Measurements from ENCODE around the gene NPRL2. TPM values are rescaled to one million over a fixed set of nuclear protein-coding genes. Genes with fewer than 3 reads are reported as not detected.

The NPRL2 gene
- total RNA-seq, 1 donor: 11.1 TPM

DNA sequence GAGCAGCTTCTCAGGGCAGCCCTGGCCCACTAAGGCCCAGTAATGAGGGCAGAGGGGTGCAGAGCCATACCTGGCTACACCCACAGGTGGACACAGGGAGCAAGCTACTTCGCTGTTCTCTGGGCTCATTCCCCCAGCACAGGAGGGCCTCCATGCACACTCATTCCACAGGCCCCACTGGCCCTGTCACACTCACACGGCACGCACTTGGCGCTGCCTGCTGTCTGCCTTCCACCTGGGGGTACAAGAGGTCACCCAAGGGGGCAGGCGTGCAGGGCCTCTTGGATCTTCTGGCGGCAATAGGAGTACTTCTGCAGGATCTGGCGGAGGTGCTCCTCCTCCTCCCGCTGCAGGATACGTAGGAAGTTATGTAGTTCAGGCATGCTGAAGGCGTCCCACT, 20.2 kb downstream of the NPRL2 start:
- Histone ChIP-seq H3K4me1 (ENCODE audit: insufficient read depth, low read length) (peaks cover 58% of the 10 kb centered on the region), H3K4me3 (ENCODE audit: low read length) (no peak overlapping the region), H3K9me3 (ENCODE audit: low read depth, low read length) (no peaks in the 10 kb centered on the region), H3K27me3 (ENCODE audit: insufficient read depth, low read length) (no peaks in the 10 kb centered on the region)

DNA sequence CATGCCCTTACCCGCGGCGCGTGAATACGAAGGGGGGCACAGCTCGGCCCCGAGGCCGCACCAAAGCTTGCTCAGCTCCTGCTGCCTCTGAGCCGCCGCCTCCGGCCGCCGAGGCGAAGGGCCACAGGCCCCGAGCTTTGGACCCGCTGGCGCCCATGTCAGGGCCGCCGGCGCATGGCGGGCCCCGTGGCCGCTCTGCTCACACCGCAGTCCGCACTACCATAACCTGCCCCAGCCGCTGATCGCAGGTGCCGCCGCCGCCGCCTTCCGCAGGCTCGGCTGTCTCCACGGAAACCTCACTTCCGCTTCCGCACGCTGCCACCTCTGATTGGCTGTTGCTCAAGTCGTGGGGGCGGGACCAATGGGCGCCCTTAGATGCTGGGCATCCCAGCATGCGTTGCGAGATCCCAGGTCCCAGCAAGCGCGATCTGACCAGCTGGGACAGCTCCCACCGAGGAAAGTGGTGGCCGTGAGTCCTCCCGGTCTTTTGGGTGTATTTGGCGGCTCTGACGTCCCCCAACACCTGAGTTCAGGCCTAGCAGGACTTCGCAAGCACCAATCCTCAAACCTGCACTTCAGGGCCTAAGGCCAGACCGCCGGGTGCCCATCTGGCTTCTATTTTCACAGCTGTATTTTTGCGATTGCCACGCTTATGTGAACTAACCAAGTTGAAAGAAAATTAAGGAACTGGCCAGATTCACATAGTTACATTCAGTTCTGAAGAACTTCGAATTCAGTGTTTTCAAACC, 22.5 kb downstream of the NPRL2 start, which contains the start of gene TUSC2:
Gene TUSC2 (minus strand): TSS at position 281 of the 749 bp plus-strand sequence. CDS start 124 bp downstream, at position 157.
- H3K4me3 ChIP-seq (ENCODE audit: low read length): peak within 1 kb of the TSS; percentile 78
- H3K9me3 ChIP-seq (ENCODE audit: low read depth, low read length): no peaks in the 10 kb centered on the region
- H3K27me3 ChIP-seq (ENCODE audit: insufficient read depth, low read length): no peaks in the 10 kb centered on the region
- peaks cover 57% of the 10 kb centered on the region for H3K4me1 ChIP-seq (ENCODE audit: insufficient read depth, low read length)

DNA sequence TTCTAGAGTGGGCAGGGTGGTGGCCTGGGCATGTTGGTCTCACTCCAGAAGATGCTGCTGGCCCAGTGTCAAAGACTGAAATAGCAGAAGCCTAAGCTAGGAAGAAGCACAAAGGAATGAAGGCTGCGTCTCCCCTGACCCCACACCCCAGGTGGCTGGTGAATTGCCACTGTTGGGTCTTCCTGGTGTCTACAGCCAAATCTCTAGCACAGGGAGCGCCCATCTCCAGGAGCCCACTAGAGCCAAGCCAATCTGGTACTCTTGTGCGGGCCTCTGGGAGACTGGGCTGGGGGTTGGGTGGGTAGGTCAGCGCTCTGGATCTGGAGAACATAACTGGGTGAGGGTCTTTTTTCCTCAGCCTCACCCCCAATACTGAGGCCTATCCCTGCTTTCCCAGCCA, 23.4 kb downstream of the NPRL2 start:
- Histone ChIP-seq H3K9me3 (ENCODE audit: low read depth, low read length) (no peaks in the 10 kb centered on the region), H3K4me1 (ENCODE audit: insufficient read depth, low read length) (peaks cover 64% of the 10 kb centered on the region), H3K4me3 (ENCODE audit: low read length) (peak overlapping the region; percentile 78), H3K27me3 (ENCODE audit: insufficient read depth, low read length) (no peaks in the 10 kb centered on the region)

DNA sequence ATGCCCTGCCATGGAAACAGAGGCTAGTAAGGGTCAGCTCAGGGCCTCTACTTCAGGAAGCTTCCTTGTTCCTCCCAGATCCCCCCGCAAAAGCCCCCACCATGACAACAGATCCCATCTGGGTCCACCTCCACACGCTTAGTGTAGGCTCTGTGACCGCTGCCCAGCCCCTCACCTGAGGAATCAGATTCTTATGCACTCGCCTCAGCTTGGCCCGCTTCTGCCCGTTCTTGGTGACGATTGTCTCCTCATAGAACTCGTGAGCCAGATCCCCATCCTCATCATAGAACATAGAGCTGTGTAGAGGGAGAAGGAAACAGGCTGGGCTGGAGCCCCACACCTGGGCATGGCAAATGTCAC, 24.4 kb downstream of the NPRL2 start:
- no peak overlapping the region for H3K4me3 ChIP-seq (ENCODE audit: low read length)
- no peaks in the 10 kb centered on the region for H3K27me3 ChIP-seq (ENCODE audit: insufficient read depth, low read length)
- no peaks in the 10 kb centered on the region for H3K9me3 ChIP-seq (ENCODE audit: low read depth, low read length)
- peaks cover 69% of the 10 kb centered on the region for H3K4me1 ChIP-seq (ENCODE audit: insufficient read depth, low read length)

DNA sequence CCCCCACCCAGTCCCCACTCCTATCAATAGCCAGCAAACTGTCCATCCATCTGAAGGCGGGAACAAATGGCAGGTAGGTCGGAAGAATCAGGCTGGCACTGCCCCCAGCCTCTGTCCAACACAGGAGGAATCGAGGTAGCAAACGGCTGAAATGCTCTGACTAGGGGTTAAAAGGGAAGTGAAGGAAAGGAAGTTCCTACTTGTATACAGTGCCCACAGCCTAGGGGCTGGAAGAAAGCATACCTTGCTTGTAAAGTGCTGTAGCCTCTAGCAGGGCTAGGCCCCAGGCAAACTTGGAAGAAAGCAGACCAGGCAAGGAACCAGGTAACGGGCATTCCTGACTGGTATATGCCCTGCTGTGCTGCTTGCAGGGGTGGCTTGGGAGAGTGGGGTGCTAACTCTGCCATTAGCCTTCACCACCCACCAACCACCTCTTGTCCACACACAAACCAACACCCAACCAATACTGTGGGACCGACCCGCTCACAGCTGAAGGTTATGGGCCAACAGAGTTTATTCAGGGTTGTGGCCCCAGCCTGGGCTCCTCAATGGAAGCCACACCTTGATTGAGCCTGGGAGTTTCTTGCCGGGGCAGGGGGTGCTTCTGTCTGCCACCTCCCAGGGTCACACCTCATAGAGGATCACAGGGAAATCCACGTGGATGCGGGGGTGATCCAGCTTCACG, 24.9 kb downstream of the NPRL2 start:
- Histone ChIP-seq H3K4me1 (ENCODE audit: insufficient read depth, low read length) (peaks cover 72% of the 10 kb centered on the region), H3K9me3 (ENCODE audit: low read depth, low read length) (no peaks in the 10 kb centered on the region), H3K27me3 (ENCODE audit: insufficient read depth, low read length) (no peaks in the 10 kb centered on the region), H3K4me3 (ENCODE audit: low read length) (no peak overlapping the region)

DNA sequence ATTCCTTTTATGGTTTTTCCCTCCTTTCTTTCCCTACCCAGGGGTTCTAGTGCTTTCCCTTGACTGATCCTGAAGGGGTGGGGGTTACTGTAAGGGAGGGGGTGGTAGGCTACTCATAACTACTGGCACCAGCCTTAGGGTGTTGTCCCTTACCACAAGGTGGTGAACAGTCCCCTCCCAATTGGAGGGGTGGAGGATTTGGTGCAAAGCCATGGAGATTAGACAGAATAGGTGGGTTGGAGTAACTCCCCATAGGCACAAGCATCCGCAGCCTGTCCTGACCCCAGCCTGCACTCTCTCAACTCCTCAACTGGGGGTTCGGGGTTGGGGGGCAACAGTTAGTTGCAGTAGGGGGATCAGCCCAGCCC, 25.5 kb downstream of the NPRL2 start:
- H3K9me3 ChIP-seq (ENCODE audit: low read depth, low read length): no peaks in the 10 kb centered on the region
- H3K4me3 ChIP-seq (ENCODE audit: low read length): no peak overlapping the region
- no peaks in the 10 kb centered on the region for H3K27me3 ChIP-seq (ENCODE audit: insufficient read depth, low read length)
- peaks cover 78% of the 10 kb centered on the region for H3K4me1 ChIP-seq (ENCODE audit: insufficient read depth, low read length)

DNA sequence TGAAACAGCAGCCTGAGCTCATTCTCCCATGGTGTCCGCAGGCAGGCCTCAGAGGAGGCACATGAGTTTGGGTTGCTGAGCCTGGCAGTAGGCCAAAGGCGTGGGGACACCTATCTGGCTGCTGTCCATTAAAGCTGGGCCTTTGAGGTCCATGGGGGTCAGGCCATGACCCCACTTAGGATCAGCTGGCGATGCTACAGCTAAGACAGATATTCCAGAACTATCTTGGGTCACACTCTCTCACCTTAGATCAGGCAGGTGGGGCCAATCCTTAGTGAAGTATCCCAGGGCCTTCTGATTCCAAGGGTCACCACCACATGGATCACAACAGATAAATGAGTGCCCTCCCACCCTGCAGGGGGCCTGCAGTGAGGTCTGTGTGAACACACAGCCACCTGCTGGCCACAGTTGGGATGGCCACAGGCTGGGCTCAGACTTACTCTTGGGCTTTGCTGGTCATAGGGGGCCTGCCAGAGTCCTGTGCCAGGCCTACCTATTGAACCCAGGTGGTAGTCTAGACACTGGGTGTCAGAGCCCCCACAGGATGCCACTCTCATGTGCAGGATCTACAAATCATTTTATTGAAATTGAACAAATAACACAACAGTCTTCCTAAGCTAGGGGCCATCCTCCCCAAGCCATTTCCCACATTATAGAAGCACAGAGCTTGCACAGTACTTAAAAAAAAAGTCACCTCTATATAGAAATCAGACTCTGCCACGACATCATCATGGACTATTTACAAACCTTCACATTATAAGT, 26.0 kb downstream of the NPRL2 start:
- Histone ChIP-seq H3K9me3 (ENCODE audit: low read depth, low read length) (no peaks in the 10 kb centered on the region), H3K4me3 (ENCODE audit: low read length) (no peak overlapping the region), H3K27me3 (ENCODE audit: insufficient read depth, low read length) (no peaks in the 10 kb centered on the region), H3K4me1 (ENCODE audit: insufficient read depth, low read length) (peaks cover 84% of the 10 kb centered on the region)

DNA sequence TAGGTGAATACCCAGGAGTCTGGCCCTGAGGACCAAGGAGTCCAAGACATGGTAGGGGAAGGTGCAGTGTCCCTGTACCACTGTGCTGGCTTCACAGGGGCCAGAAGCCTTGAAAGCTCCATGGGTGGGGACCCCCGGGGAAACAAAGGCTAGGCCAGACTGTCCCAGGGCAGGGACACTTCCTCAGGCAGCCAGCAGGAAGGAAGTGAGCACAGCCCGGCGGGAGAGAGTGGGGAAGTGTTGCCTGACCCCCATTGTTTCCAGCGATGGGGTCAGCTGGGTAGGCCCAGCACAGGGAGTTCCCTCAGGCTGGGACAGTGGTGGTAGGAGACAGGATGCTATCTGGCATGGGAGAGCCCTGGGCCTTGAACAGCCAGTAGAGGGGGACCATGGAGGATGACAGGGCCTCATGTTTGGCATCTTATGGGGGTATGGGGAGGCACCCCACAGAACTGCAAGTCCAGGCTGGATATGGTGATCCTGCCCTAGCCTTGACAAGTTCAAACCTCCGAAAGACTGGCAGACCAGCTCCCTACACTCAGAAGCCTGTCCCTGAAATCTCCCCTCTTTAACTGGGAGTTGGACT, 26.9 kb downstream of the NPRL2 start:
- H3K27me3 ChIP-seq (ENCODE audit: insufficient read depth, low read length): no peaks in the 10 kb centered on the region
- H3K9me3 ChIP-seq (ENCODE audit: low read depth, low read length): no peaks in the 10 kb centered on the region
- peaks cover 90% of the 10 kb centered on the region for H3K4me1 ChIP-seq (ENCODE audit: insufficient read depth, low read length)
- H3K4me3 ChIP-seq (ENCODE audit: low read length): no peak overlapping the region

DNA sequence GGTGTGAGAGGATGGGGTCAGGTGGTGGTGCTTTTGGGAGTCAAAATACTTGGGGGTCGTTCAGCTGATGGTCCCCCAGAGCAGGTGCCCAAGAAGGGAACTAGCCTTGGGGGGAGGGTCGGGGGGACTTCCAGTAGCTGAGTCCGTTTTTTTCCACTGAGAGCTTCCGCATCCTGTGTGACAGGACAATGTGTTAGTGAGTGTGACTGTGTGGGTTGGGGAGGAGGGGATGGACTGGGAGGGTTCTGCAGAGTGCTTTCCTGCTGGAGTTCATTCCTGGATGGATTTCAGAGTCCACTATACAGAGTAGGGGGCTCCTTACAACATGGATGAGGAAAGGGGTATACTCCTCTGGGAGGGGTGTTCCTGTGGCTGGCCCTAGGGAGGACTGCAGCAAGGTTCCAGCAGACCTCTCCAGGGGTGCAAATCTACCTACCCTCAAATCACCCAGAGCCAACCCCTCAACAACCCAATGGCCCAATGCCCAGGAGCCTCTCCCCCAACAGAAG, 27.4 kb downstream of the NPRL2 start:
- Histone ChIP-seq H3K27me3 (ENCODE audit: insufficient read depth, low read length) (no peaks in the 10 kb centered on the region), H3K9me3 (ENCODE audit: low read depth, low read length) (no peaks in the 10 kb centered on the region), H3K4me3 (ENCODE audit: low read length) (no peak overlapping the region), H3K4me1 (ENCODE audit: insufficient read depth, low read length) (peaks cover 90% of the 10 kb centered on the region)

DNA sequence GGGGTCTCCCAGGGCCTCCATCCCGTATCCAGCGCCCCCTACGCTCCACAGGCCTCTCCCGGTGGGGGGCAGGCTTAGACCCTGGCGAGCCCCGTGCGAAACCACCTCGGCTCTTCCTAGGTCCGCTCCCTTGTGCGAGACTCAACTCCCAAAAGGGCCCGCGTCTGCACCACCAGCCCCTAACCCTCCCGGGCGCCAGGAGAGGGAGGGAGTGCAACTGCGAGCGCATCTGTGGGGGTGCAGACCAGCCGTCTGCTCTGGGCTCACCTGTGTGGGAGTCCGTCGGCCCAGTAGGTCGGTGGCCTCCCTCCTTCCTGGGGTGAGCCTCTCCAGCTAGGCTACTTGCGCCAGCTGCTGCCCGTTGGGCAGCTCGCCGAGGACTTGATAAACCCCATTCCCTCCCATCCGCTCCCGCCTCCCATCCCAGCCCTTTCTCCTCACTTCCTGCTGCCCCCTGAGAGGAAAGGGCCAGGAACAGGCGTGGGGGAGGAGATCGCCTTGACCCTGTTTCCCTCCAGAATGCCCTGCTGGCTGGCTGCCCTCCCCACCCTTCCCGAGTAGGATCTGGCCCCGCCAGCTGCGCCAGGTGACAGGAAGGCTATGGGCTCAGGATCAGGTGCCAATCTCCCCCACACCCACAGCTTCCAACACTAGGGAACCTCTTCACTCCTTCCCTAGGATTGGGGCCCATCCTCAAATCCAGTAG, 28.0 kb downstream of the NPRL2 start, which contains the start of gene HYAL2:
Gene HYAL2 (minus strand): TSS at position 360 of the 706 bp plus-strand sequence. CDS start 2,256 bp downstream, outside the sequence.
- Histone ChIP-seq H3K27me3 (ENCODE audit: insufficient read depth, low read length) (no peaks in the 10 kb centered on the region), H3K9me3 (ENCODE audit: low read depth, low read length) (no peaks in the 10 kb centered on the region), H3K4me1 (ENCODE audit: insufficient read depth, low read length) (peaks cover 91% of the 10 kb centered on the region), H3K4me3 (ENCODE audit: low read length) (peak within 1 kb of the TSS; percentile 73)

DNA sequence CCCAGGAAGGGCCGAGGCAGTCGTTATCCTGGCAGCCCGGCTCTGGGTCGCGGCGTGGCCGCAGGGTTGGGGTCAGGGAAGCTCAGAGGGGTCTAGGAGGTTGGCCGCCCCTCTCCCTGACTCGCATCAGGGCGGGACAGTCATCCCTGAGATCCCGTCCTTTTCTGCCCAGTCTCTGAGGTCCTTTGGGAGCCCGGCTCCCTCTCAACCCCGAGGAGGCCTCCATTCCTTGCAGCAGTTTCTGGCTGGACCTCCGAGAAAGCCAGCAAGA, 28.5 kb downstream of the NPRL2 start:
- no peaks in the 10 kb centered on the region for H3K27me3 ChIP-seq (ENCODE audit: insufficient read depth, low read length)
- peaks cover 91% of the 10 kb centered on the region for H3K4me1 ChIP-seq (ENCODE audit: insufficient read depth, low read length)
- no peaks in the 10 kb centered on the region for H3K9me3 ChIP-seq (ENCODE audit: low read depth, low read length)
- H3K4me3 ChIP-seq (ENCODE audit: low read length): peak overlapping the region; percentile 73

DNA sequence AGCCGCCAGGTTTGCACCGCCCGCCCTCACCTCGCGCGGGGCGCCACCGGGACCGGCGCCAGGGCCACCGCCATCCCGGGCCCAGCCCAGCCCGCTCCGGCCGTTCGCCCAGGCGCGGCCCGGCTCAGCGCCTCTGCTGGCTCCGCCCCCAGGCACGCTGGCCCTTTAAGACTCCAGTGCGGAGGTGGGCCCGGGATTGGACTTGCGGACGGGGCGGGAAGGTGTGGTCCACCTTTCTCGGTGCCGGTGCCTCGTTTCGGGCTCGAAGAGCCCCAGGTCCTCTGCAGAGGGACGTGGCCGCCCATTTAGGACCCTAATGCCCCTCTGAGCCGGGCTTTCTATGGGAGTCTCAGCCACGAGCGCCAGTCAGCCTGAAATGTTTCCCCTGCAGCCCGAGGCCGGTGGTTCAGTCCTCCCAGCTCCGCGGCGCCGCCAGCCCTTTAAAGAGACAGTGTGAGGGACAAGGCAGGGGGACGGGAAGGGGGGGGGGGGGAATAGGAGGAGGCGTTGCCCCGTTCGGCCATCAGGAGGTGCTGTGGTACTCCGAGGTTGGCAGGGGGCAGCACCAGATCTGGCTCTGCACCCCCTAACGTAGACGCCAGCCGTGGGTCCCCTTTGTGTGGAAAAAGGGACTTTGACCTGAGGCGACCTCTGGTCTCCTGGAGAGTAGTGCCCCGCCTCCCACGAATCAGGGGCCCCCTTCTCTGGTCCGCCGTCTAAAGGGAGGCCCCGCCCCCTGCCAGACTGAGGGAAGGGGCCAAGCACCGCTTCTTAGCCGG, 29.1 kb downstream of the NPRL2 start:
- Histone ChIP-seq H3K27me3 (ENCODE audit: insufficient read depth, low read length) (no peaks in the 10 kb centered on the region), H3K4me1 (ENCODE audit: insufficient read depth, low read length) (peaks cover 91% of the 10 kb centered on the region), H3K9me3 (ENCODE audit: low read depth, low read length) (no peaks in the 10 kb centered on the region), H3K4me3 (ENCODE audit: low read length) (peak overlapping the region; percentile 73)

DNA sequence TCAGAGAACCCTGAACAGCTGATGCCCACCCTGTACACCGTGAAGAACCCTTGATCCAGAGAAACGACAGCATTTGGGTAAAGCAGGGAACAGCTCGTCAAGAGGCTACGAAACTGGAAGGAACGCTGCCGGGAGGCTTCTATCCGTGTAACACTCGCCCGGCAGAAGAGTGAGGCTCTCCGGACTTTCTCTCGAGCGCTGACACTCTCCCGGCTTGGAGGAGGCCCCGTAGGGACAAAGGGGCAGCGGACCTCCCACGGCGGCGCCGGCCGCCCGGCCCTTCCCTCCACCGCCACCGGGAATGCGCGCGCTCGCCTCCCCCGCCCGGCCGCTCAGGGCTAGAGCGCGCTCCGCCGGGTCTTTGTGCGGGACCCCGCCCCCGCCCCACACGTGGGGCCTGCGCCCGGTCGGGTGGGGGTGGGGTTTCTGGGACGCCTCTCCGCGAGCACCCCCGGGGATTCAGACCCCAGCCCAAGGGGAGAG, 29.7 kb downstream of the NPRL2 start:
- peaks cover 87% of the 10 kb centered on the region for H3K4me1 ChIP-seq (ENCODE audit: insufficient read depth, low read length)
- peak overlapping the region; percentile 73 for H3K4me3 ChIP-seq (ENCODE audit: low read length)

More for the DNA sequence above, 29.7 kb downstream of the NPRL2 start:
- Histone ChIP-seq H3K27me3 (ENCODE audit: insufficient read depth, low read length) (no peaks in the 10 kb centered on the region), H3K9me3 (ENCODE audit: low read depth, low read length) (no peaks in the 10 kb centered on the region)

Measured in mononuclear cell (primary cell).